Caco-2 (cell line): ENCODE measurements around the gene AMBRA1. TPM values are rescaled to one million over a fixed set of nuclear protein-coding genes. Genes with fewer than 3 reads are reported as not detected.

Experiments
- BruUV-seq: library from RNA; stranded (reverse); fragments of 400-500 nt; replicated peaks from 2 replicates; lab custom pipeline; 2021; lab: Mats Ljungman, UMichigan
- CTCF ChIA-PET: fragments of 300-600 bp; sonication (Branson Sonifier 250); formaldehyde crosslinking; loops from one replicate; lab custom pipeline; 2022; ENCODE audit warnings: antibody characterized with exemption; lab: Charles Lee
- POLR2A ChIA-PET: fragments of 300-600 bp; sonication (Branson Sonifier 250); formaldehyde crosslinking; loops from one replicate; lab custom pipeline; 2022; ENCODE audit warnings: antibody characterized with exemption; lab: Charles Lee
- DNase-seq, 2 experiments: peaks; one replicate each; pipeline versions ENCODE4 v3.0.0 to v3.0.0-alpha.2; 2020 to 2022
- H3K27me3 ChIP-seq: replicated peaks from 2 replicates; pipeline ENCODE4 v1.6.0; 2011; ENCODE audit warnings: low read length; ENCODE audit not compliant: control insufficient read depth, insufficient read depth
- H3K36me3 ChIP-seq: 2 replicates; pipeline ENCODE4 v1.5.1; 2011; ENCODE audit warnings: low read length; ENCODE audit not compliant: control insufficient read depth, insufficient read depth
- H3K4me1 ChIP-seq: fragments of 250-450 bp; sonication (Bioruptor Pico); 2 replicates; pipeline ENCODE4 v1.5.1; 2020; ENCODE audit warnings: mild to moderate bottlenecking
- H3K4me3 ChIP-seq: 2 replicates; pipeline ENCODE4 v1.5.1; 2011; ENCODE audit warnings: low read depth, mild to moderate bottlenecking, control low read depth, low read length
- H3K9me3 ChIP-seq: fragments of 250-450 bp; sonication (Bioruptor Pico); 2 replicates; pipeline ENCODE4 v1.5.1; 2020; ENCODE audit warnings: mild to moderate bottlenecking, moderate library complexity
- H3K27ac Mint-ChIP-seq: one replicate; pipeline ENCODE4 v1.8.0; 2022; ENCODE audit warnings: mixed read lengths; ENCODE audit not compliant: unreplicated experiment
- H3K27me3 Mint-ChIP-seq: one replicate; pipeline ENCODE4 v1.8.0; 2022; ENCODE audit warnings: mixed read lengths; ENCODE audit not compliant: insufficient read depth, unreplicated experiment
- H3K36me3 Mint-ChIP-seq: one replicate; pipeline ENCODE4 v1.8.0; 2022; ENCODE audit warnings: mild to moderate bottlenecking, mixed read lengths; ENCODE audit not compliant: insufficient read depth, unreplicated experiment
- H3K4me1 Mint-ChIP-seq: one replicate; pipeline ENCODE4 v1.8.0; 2022; ENCODE audit warnings: low read depth, mixed read lengths; ENCODE audit not compliant: unreplicated experiment
- H3K4me3 Mint-ChIP-seq: one replicate; pipeline ENCODE4 v1.8.0; 2022; ENCODE audit warnings: mild to moderate bottlenecking, moderate library complexity, mixed read lengths; ENCODE audit not compliant: unreplicated experiment
- H3K9me3 Mint-ChIP-seq: one replicate; pipeline ENCODE4 v1.8.0; 2022; ENCODE audit warnings: mixed read lengths; ENCODE audit not compliant: unreplicated experiment
- CTCF ChIP-seq, 2 experiments: fragments of 200-600 bp in 1 of 2; IDR thresholded peaks; 1 replicate in 1 of 2; 2 replicates in 1 of 2; pipeline versions ENCODE4 v1.5.1 to v1.8.0; 2011 to 2022; ENCODE audit warnings: antibody characterized with exemption in 1 of 2, control low read depth in 1 of 2, inconsistent platforms in 1 of 2, low read depth in 1 of 2, low read length in 1 of 2, mild to moderate bottlenecking in 1 of 2, moderate library complexity in 1 of 2; ENCODE audit not compliant: insufficient read depth in 1 of 2, severe bottlenecking in 1 of 2, unreplicated experiment in 1 of 2
- intact Hi-C: fragments of 100-400 bp; cut with micrococcal nuclease; formaldehyde crosslinking; loops from one replicate; pipeline ENCODE4 v1.10.0; 2022; ENCODE audit not compliant: unreplicated experiment
- total RNA-seq: library from RNA; stranded (reverse); gene quantifications from 2 replicates; pipeline ENCODE4 v1.2.3, GENCODE V29; 2022

AMBRA1 gene
- total RNA-seq, 1 experiment from 2014 or later, result 48.1 TPM

GRCh38 chr11:46363031-46363407 lies 230.8 kb downstream of the AMBRA1 start:
- no peaks in the 10 kb centered on the region for H3K4me1 ChIP-seq
- H3K4me1 Mint-ChIP-seq, result no peaks in the 10 kb centered on the region
- no peak overlapping the region for H3K4me3 Mint-ChIP-seq
- H3K27ac Mint-ChIP-seq, result no peak overlapping the region
- DNase-seq, result no peak
- no peaks in the 10 kb centered on the region for H3K27me3 Mint-ChIP-seq
- peaks cover 2% of the 10 kb centered on the region for H3K36me3 Mint-ChIP-seq
- H3K27me3 ChIP-seq, result no peaks in the 10 kb centered on the region
- peaks cover 3% of the 10 kb centered on the region for H3K36me3 ChIP-seq
- POLR2A ChIA-PET, result no interaction called here
- intact Hi-C loops, result no loop called here
- CTCF ChIA-PET, result no interaction called here
- no TSS peak for BruUV-seq
- no peak for TF ChIP-seq CTCF (IDR thresholded peaks at IDR 0.05; ENCODE audit: insufficient read depth in 1 of 2, low read depth in 1 of 2, low read length in 1 of 2, severe bottlenecking in 1 of 2, unreplicated experiment in 1 of 2)
- H3K4me3 ChIP-seq, result no peak overlapping the region
- no peaks in the 10 kb centered on the region for H3K9me3 ChIP-seq
- no peaks in the 10 kb centered on the region for H3K9me3 Mint-ChIP-seq

GRCh38 chr11:46362156-46363030 lies 231.4 kb downstream of the AMBRA1 start:
- no peak for DNase-seq
- Mint-ChIP-seq H3K27ac (no peak overlapping the region), H3K36me3 (peaks cover 4% of the 10 kb centered on the region), H3K4me1 (peaks cover 4% of the 10 kb centered on the region), H3K27me3 (no peaks in the 10 kb centered on the region), H3K9me3 (no peaks in the 10 kb centered on the region), H3K4me3 (no peak overlapping the region)
- no peaks in the 10 kb centered on the region for H3K4me1 ChIP-seq
- CTCF ChIA-PET, result no interaction called here
- no peaks in the 10 kb centered on the region for H3K27me3 ChIP-seq
- H3K9me3 ChIP-seq, result no peaks in the 10 kb centered on the region
- intact Hi-C loops, result no loop called here
- no peak overlapping the region for H3K4me3 ChIP-seq
- no peak for TF ChIP-seq CTCF (IDR thresholded peaks at IDR 0.05; ENCODE audit: insufficient read depth in 1 of 2, low read depth in 1 of 2, low read length in 1 of 2, severe bottlenecking in 1 of 2, unreplicated experiment in 1 of 2)
- BruUV-seq, result no TSS peak
- POLR2A ChIA-PET, result no interaction called here
- no peaks in the 10 kb centered on the region for H3K36me3 ChIP-seq

- Mint-ChIP-seq H3K4me1 (peaks cover 11% of the 10 kb centered on the region), H3K27me3 (no peaks in the 10 kb centered on the region), H3K36me3 (peaks cover 12% of the 10 kb centered on the region), H3K27ac (no peak overlapping the region), H3K4me3 (no peak overlapping the region), H3K9me3 (no peaks in the 10 kb centered on the region)
- no peaks in the 10 kb centered on the region for H3K4me1 ChIP-seq
- no peak for DNase-seq
- BruUV-seq, result no TSS peak
- intact Hi-C loops, result no loop called here
- no peak for TF ChIP-seq CTCF (IDR thresholded peaks at IDR 0.05; ENCODE audit: insufficient read depth in 1 of 2, low read depth in 1 of 2, low read length in 1 of 2, severe bottlenecking in 1 of 2, unreplicated experiment in 1 of 2)
- CTCF ChIA-PET, result no interaction called here
- POLR2A ChIA-PET, result no interaction called here
- H3K36me3 ChIP-seq, result no peaks in the 10 kb centered on the region
- no peak overlapping the region for H3K4me3 ChIP-seq
- H3K9me3 ChIP-seq, result no peaks in the 10 kb centered on the region
- no peaks in the 10 kb centered on the region for H3K27me3 ChIP-seq
These were observed 232.3 kb downstream of the AMBRA1 start for GRCh38 chr11:46361283-46362155.
